GM10248 (cell line): ENCODE results near the gene RTF2.

ENCODE experiments used
- CTCF ChIA-PET: fragments of 300-600 bp; sonication (Branson Sonifier 250); formaldehyde crosslinking; extraction: SDS; loops from one replicate; lab custom pipeline; 2021; ENCODE audit warnings: antibody characterized with exemption; lab: Yijun Ruan, JAX
- POLR2A ChIA-PET: fragments of 350-650 bp; sonication (Branson Sonifier 250); formaldehyde crosslinking; extraction: SDS; loops from one replicate; lab custom pipeline; 2020; ENCODE audit warnings: antibody characterized with exemption; lab: Yijun Ruan, JAX
- DNase-seq: peaks from one replicate; pipeline ENCODE4 v3.0.0; 2012; ENCODE audit errors: extremely low spot score
- CTCF ChIP-seq: IDR thresholded peaks from 2 replicates; pipeline ENCODE4 v1.5.1; 2012; ENCODE audit warnings: mild to moderate bottlenecking, low read depth; ENCODE audit errors: extremely low read depth, missing control alignments, control extremely low read depth

RTF2 gene

GRCh38 chr20:56468316-56469076, at the start of gene RTF2:
Gene RTF2, plus strand, starts transcription at chr20:56468627. Its CDS starts 71 bp downstream, at chr20:56468698.
- CTCF ChIA-PET, result interaction anchor here (1.0 kb wide), 1 partner anchor 70 kb away, joined by 4 read pairs; no protein-coding TSS in a partner anchor
- no peak for TF ChIP-seq CTCF
- POLR2A ChIA-PET, result no interaction called here
- peak; percentile 95 for DNase-seq

- no peak for TF ChIP-seq CTCF
- ChIA-PET CTCF (interaction anchor here (1.3 to 2.9 kb wide), 3 partner anchors 8 to 51 kb away, joined by 3 to 7 read pairs (median 3); no protein-coding TSS in a partner anchor), POLR2A (no interaction called here)
- DNase-seq, result no peak
These were observed 48.4 kb upstream of the RTF2 start for GRCh38 chr20:56420028-56420427.

- ChIA-PET CTCF (interaction anchor here (1.1 to 2.7 kb wide), 5 partner anchors 10 to 36 kb away, joined by 3 to 20 read pairs (median 3); partner anchors contain the start of gene CASS4), POLR2A (no interaction called here)
- no peak for DNase-seq
- TF ChIP-seq CTCF, result no peak
These were observed 47.3 kb upstream of the RTF2 start for GRCh38 chr20:56420940-56421688.

- POLR2A ChIA-PET, result no interaction called here
- TF ChIP-seq CTCF, result no peak
- no peak for DNase-seq
- CTCF ChIA-PET, result interaction anchor here (1.1 to 2.7 kb wide), 3 partner anchors 11 to 16 kb away, joined by 3 to 20 read pairs (median 3); partner anchors contain the start of gene CASS4
These were observed 46.2 kb upstream of the RTF2 start for GRCh38 chr20:56422076-56422823.

GRCh38 chr20:56422824-56423189, 45.6 kb upstream of the RTF2 start:
- no peak for TF ChIP-seq CTCF
- POLR2A ChIA-PET, result no interaction called here
- DNase-seq, result no peak
- CTCF ChIA-PET, result interaction anchor here (1.6 to 3.3 kb wide), 3 partner anchors 8 to 12 kb away, joined by 5 to 20 read pairs (median 8); partner anchors contain the start of gene CASS4

- no peak for DNase-seq
- POLR2A ChIA-PET, result no interaction called here
- TF ChIP-seq CTCF, result no peak
- CTCF ChIA-PET, result interaction anchor here (1.0 to 3.3 kb wide), 4 partner anchors 8 to 44 kb away, joined by 3 to 20 read pairs (median 6); partner anchors contain the start of gene CASS4
These were observed 45.2 kb upstream of the RTF2 start for GRCh38 chr20:56423211-56423610.
